NCI-H82 (cell line): ENCODE data around the gene GREB1L.
A peak's percentile ranks its signal among the peaks of the same experiment; 100 is the strongest.
"Not testable (repeated sequence)": the region's sequence is repeated elsewhere in the genome, so short reads cannot be mapped to it uniquely, and the experiment has no call there.

Experiments used
- DNase-seq: peaks from one replicate; lab custom pipeline; 2025; lab: John Stamatoyannopoulos, UW

GREB1L gene

DNA sequence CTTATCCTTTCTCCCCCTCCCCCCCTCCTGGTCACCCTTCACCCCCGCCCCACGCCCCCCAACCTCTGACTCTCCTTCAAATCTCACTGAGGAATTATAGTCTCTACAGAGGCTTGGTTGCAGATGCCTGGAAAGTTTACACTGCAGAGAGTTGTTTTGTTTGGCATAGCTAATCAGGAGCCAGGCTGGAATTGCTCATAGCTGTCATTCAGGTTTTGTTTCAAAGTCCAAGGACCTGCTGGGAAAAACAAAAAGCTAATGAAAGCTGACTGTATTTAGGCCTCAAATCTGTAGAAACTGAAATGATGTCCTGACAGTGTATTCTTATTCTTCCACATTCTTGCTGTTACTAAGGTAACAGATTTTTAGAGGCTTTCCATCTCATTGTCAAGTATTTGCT is 22.6 kb downstream of the GREB1L start:
- DNase-seq = peak; percentile 58

DNA sequence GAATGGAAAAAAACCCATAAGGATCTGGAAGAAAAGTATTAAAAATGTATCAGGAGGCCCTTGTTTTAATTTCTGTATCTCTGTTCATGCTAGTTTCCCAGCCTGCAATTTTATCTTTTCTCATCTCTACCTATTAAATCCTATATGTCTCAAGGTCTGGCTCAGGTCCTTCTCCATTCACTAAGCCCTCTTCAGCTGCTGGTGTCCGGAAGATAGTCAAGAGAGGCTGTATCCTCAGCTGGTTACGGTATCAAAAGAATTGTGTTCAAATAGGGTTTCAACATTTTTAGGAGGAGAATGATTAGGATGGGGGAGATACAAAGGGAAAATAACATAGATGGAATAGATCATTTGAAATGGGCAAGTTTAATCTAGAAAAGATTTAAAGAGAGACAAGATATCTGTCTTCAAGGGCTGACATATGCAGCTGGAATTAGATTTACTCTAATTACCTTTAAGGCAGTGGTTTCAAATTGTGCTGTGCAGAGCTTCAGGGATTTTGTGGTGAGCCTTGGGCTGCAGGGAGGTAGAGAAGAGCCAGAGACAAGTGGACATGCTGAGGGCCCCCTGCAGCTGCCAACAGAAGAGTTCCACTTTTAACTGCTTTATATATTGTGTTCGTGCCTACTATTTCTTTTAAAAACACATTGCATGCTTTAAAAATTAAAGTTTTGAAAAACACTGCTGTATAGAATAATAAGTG is 24.1 kb downstream of the GREB1L start:
- DNase-seq = peak; percentile 72

DNA sequence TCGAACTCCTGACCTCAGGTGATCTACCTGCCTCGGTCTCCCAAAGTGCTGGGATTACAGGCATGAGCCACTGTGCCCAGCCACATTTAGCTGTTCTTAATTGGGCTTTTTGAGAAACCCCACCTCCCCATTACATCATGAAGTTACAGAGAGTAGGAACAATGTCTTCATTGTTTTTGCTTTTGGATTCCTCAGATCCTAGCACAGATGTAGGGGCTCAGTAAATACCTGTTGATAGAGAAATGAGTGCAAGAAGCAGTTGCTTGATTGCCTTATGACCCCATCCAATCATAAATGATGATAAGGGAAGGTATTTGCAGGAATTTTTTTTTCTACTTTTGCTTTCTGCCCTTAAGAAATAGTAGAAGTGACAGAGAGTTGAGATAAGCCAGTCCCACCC is 25.4 kb downstream of the GREB1L start:
- DNase-seq = no peak

DNA sequence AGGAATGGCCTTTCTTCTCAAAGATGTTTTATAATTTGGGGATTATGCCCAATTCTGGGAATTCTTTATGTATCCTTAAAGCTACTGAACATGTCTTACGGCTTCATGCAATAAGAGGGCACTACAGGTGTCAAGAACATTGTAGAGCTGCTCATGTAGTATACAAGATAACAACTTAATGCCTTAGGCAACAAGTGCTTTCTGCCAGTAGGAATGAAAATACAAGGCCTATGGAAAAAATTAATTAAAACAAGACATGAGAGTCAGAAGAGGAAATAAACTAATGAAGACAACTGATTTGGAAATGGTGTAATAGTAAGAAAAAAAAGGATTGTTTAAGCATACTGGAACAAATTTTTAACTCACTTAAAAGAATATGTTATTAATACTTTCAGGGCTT is 27.3 kb downstream of the GREB1L start:
- no peak for DNase-seq

DNA sequence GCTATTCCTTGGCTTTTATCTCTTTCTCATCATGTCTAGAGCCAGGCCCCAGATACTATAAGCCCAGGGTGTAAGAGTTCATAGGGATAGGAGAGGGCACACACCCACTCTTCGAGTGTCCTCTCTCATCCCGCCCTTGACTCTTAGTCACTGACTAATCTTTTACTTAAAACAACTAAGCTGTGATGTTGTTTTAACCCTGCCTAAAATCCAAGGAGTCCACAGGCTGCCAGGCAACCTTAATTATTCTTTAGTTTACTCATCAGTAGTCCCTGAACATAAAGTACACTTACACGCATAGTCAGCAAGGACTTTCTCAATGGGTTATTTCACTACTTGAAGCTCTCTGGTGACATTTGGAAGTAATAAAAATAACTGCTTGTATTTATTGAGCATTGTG is 28.4 kb downstream of the GREB1L start:
- peak; percentile 7 for DNase-seq

DNA sequence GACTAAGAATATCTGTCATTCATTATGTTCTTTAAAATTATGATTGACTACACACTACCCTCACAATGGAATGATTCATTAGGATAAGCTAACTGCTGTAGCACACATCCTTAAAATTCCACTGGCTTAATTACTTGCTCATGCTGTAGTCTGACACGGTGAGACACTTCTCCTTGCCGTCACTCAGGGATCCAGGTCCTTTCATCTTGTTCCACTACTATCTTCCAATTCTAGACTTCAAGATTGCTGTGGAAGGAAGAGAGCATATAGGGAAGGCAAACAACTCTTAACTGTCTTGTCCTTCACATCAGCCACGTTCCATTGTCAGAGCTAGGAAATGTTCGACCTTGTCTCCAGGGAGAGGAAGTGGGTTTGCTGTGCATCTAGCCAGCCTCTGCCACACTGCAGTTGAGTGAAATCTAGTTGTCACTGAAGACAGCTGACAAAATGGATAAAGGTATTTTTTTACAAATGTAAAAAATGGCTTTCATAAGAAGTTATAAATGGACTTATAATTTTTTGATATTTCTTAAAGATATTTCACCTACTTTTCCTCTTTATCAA is 30.1 kb downstream of the GREB1L start:
- DNase-seq = no peak

DNA sequence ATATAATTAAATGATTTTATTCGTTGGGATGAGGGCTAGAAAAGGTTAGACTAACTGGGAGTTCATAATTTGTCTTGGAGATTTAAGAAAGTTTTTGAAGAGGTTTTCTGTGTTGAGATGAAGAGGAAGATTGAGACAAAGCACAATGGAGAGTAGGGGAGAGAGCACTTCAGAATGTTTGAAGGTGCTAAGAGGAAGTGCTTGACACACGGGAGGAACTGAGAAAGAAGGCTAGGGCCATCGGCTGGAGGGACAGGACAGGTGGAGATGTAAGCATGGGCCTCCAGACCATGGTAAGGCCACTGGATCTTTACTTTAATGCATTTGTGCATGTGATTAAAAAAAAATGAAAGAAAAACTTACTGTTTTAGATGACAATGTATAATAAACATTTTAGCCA is 31.5 kb downstream of the GREB1L start:
- DNase-seq = no peak

DNA sequence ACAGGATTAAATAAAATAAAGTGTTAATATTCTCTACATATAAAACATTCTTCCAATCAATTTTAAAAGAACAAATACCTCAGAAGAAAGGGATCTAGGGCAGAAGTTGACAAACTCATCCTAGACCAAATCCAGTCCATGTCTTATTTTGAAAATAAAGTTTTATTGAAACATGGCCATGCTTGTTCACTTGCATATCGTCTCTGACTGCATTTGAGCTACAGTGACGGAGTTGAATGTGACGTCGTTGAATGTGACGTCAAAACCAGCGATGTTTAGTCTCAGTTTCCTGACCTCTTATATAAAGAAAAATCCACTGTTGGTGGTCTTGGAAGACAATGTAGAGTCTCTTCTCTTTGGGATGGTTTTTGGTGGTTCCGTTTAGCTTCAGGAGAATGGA is 33.6 kb downstream of the GREB1L start:
- no peak for DNase-seq

DNA sequence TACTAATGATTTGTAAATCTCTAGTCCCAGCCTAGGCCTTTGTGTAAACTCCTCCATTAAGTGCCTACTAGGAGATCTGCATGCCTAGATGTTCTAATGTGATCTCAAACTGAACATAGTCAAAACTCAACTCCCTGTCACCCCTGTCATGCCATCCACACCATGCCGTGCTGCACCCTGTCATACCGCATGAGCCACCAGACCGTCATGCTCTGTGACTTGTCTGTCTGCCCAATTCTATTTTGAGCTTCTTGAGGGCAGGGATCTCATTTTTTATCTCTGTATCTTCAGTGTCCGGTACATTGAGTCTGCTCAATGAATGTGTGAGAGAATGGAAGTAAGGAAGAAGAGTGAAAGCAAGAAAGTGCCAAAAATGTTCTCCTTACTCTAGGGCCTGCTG is 35.5 kb downstream of the GREB1L start:
- DNase-seq = no peak

DNA sequence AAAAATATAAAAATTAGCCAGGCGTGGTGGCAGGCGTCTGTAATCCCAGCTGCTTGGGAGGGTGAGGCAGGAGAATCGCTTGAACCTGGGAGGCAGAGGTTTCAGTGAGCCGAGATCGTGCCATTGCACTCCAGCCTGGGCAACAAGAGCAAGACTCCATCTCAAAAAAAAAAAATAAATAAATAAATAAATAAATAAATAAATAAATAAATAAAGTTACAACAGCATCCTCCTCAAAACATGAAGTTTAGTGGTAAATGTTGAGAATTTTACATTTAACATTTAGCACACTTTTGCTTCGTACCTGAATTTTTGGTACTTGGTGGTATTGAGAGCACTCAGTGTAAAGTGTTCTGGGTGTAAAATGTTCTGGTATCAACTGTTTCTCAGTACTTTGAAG is 36.2 kb downstream of the GREB1L start:
- not testable (repeated sequence) for DNase-seq

DNA sequence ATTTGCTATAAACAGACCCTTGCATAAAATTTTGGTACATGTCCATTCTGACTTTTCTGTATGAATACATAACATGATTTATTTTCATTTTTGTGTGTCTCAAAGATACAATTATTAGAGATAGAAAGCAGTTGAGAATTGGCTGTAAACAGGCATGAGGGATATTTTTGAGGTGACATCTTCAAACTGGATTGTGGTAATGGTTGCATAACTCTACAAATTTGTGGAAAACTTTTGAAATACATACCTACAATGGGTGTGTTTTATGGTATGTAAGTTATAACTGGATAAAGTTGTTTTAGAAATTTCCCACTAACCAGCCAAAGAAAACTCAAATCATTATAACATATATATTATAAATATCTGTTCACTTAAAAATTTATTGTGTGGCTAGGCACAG is 39.6 kb downstream of the GREB1L start:
- DNase-seq = no peak

DNA sequence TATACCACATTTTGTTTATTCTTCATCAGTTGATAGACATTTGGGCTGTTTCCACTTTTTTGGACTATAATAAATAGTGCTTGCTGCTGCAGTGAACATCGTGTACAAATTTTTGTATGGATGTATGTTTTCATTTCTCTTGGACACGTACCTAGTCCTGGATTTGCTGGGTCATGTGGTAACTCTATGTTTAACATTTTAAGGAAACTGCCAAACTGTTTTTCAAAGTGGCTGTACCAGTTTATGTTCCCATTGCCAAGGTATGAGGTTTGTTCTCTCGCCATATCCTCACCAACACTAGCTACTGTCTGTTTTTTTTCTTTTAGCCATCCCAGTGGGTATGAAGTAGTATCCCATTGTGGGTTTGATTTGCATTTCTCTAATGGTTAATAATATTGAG is 42.5 kb downstream of the GREB1L start:
- DNase-seq = no peak

DNA sequence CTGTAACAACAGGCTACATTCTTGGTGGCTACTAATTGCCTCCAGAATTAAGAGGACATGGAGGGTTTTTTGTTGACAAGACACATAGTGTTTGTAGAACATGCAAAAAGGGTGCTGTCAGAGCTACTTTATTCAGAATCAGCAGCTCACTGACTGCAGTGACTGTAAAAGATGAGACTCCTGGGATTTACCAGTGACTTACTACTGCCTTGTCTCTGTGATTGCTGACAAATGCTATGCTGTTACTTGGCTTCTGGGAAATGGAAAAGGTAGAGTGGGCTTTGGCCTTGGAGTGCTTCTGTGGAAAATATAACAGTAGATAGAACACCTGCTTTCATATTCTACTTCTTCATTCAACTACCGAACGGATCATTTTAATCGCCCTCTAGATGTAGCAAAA is 47.8 kb downstream of the GREB1L start:
- DNase-seq = no peak

DNA sequence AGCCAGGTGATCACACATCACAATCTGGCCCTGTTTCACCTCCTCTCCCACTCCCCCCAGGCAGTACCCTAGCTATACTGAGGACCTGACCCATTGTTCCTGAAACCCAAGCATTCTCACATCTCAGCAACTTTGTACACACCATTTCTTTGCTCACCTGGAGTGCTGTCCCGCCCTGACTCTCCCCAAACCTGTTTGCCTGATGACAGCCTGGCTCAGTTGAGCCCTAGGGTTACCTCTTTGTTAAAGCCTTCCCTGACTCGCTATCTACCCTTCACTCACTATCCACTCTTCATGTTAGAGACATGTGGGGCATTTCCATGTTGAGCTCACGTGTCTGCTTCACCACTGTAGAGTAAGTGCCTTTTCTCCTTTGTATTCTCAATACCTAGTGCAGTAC is 49.1 kb downstream of the GREB1L start:
- no peak for DNase-seq

DNA sequence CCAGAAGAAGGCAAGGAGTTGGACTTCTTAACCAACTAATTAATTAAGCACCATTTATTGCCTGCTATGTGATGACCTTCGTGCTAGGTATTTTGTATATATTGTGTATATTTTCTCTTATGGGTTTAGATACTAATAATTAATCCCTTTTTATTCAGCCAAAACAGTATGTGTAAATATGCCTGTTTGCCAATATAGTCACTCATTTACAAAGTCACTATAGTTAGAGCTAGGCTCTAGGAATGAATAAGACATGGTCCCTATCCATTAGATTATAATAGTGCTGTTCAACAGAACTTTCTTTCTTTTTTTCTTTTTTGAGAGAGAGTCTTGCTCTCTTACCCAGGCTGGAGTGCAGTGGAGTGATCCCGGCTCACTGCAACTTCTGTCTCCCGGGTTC is 51.4 kb downstream of the GREB1L start:
- no peak for DNase-seq

DNA sequence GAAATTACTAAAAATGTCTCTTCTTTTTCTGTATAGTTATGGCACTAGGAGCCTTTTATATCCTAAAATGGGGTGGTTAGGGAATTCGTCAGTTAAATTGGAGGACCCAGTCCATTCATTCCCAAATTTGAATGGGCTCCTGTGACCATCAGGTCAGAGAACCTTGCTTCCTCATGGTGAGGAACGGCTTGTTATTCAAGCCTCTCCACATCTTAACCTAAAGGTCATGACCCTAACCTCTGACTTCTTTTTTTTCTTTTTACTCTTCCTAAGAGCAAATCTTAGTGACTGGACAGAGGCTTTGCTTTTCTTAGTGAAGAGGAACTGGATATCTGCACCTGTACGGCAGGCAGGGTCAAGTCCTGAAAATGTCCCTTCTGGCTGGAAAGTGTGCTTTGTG is 53.1 kb downstream of the GREB1L start:
- no peak for DNase-seq

DNA sequence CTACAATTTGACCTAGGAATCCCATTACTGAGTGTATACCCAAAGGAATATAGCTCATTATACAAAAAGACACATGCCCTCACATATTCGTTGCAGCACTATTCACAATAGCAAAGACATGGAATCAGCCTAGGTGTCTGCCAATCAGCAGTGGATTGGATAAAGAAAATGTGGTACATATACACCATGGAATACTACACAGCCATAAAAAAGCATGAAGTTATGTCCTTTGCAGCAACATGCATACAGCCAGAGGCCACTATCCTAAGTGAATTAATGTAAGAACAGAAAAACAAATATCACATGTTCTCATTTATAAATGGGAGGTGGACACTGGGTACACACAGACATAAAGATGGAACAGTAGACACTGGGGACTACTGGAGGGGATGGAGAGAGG is 54.0 kb downstream of the GREB1L start:
- DNase-seq = no peak

DNA sequence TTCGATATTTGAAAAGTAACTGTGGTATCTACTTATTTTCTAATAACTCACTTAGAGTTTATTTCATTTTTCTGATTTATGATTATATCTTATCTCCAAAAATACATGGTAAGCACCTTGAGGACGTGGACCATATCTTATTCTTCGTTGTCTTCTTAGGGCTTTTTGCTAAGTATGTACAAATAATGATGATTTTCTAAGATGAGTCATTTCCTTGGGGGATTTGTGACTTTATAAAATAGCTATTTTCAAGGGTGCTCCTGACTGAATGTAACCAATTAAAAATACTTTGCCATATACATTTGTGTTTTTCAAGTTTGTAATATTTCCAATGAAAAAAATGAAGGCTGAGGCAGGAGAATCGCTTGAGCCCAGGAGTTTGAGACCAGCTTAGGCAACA is 56.3 kb downstream of the GREB1L start:
- no peak for DNase-seq

DNA sequence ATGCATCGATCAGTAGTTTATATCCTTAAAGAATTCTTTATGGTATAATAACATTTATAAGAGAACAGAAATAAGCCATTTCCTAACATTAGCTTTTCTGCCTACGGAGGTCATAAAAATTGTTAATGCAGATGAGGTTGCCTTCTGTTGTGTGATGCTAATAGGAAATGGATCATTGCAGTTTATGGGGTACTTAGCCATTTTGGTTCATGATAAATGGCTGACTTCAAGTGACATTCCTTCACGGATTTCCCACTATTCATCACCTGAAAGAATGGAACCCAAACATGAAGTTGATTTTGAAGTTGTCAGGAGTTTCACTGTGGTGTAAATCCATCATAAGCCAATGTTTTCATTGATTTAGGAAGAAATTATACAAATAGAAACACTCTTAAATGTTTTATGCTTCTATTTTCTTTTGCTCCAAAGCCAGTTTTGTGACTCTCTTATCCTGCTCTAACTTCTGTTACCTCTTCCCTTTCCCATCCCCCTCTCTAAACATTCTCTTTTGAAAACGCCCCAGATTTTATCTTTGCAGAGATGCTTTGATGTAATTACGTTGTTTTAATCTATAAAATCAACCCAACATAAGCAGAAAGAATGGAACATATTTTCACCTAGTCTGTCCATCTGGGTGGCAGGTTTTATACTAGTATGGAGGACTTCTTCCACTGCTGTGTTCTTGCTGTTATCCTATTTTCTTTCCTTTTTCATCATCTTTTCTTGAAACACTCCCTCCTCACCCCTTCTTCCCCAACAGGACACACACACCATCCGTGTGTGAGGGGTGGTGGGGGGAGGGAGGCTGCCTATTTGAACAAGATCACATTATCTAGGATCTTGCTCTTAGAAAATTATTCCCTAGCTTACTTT is 58.2 kb downstream of the GREB1L start:
- DNase-seq = no peak

DNA sequence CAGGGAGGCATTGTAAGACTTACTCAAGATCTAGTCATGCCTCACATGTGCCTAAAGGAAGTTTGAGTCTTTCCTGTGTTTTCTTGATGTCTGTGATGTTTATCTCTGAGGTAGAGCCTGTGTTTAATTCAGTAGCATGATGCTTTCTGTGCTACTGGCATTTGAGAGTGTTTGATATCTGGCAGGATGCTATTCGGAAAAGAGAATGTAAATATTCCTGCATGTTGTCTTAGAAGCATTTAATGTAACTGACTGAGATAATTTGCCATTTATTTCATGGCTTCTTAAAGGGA is 58.8 kb downstream of the GREB1L start:
- DNase-seq = no peak

DNA sequence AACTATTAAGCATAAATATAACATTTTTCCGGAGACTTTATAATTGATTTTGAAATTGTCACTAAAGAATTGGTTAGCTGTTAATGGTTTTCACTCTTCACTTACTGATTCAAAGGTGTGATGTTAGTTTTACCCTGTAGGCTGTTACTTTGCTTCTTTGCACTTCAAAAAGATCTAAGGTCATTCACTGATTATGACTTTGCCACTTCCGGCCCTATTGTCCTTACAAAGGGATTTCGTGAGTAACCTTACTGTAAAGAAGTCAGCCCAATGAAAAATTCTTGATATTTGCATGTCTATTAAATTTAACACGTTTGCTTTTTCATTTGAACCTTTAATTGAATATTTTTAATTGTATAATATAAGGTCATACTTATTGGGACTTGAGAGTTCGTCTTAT is 61.4 kb downstream of the GREB1L start:
- no peak for DNase-seq

DNA sequence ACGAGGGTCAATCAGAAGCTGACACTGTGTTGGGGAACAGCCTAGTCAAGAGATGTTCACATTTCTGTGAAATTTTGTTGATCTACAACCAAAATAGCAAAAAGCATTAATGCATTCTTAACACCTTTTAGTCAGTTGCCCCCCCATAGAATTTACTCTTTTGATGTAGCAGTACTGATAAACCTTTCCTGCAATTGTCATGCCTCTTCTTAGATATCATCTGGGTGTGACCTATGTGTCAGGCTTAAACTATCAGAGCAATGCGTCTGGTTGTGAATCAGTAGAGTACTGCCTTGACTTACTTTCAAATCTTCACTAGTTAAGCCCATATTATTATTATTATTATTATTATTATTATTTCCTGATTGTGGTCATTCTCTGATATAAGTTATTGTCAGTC is 61.9 kb downstream of the GREB1L start:
- no peak for DNase-seq

DNA sequence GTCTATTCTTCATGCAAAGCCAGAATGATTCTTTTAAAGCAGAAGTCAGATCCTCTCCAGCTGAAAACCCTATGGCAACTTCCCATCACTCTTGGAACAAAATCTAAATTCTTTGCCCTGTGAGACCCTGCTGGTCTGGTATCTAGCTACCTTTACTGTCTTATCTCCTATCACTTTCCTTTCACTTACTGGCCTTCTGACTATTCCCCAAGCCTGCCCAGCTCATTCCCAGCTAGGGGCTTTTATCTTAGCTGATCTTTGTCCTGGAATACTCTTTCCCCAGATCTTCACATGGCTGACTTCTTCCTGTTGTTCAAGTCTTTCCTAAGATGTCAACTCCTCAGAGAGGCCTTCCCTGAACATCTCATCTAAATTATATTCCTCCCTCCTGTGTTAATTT is 63.6 kb downstream of the GREB1L start:
- DNase-seq = no peak

DNA sequence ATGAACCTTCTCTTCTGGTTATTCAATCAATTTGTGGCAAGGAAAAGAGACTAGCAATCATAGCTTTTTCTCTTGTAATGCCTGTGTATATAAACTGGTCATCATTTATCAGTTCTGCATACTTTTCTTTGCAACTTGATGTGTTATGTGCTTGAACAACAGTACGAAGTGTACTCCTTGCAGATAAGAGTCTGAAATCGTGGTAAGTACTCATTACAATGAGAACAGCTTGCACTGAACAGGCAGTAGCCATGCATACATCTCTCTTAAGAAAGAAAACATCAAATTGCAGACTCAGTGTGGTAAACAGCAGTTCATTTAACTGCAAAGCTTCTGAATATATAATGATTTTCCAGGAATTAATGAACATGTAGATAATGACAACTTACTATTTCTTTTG is 64.3 kb downstream of the GREB1L start:
- no peak for DNase-seq
